Nephron (organoid): ENCODE measurements around the gene METTL21C.

ENCODE experiments used
- H3K27ac Mint-ChIP-seq, 3 experiments: 2 replicates each; pipeline ENCODE4 v1.8.0; 2020; ENCODE audit warnings: mixed read lengths in 3 of 3, mild to moderate bottlenecking in 2 of 3, moderate library complexity in 1 of 3
- H3K27me3 Mint-ChIP-seq: 2 replicates; pipeline ENCODE4 v1.8.0; 2021; ENCODE audit warnings: low read depth, mild to moderate bottlenecking, moderate library complexity, mixed read lengths
- H3K36me3 Mint-ChIP-seq: 2 replicates; pipeline ENCODE4 v1.8.0; 2020; ENCODE audit warnings: low read depth, mixed read lengths
- H3K4me1 Mint-ChIP-seq: 2 replicates; pipeline ENCODE4 v1.8.0; 2020; ENCODE audit warnings: mixed read lengths
- H3K4me3 Mint-ChIP-seq, 3 experiments: 2 replicates each; pipeline ENCODE4 v1.8.0; 2020; ENCODE audit warnings: mild to moderate bottlenecking in 3 of 3, mixed read lengths in 3 of 3, moderate library complexity in 2 of 3
- H3K9me3 Mint-ChIP-seq: 2 replicates; pipeline ENCODE4 v1.8.0; 2020; ENCODE audit warnings: mixed read lengths
- TF ChIP-seq, protein P1 (sequence below), 3 experiments: fragments of 200-600 bp; sonication (generic); IDR thresholded peaks; one replicate each; pipeline ENCODE4 v1.5.0; 2021; ENCODE audit warnings: antibody characterized with exemption in 3 of 3; ENCODE audit not compliant: unreplicated experiment in 3 of 3

The METTL21C gene

DNA sequence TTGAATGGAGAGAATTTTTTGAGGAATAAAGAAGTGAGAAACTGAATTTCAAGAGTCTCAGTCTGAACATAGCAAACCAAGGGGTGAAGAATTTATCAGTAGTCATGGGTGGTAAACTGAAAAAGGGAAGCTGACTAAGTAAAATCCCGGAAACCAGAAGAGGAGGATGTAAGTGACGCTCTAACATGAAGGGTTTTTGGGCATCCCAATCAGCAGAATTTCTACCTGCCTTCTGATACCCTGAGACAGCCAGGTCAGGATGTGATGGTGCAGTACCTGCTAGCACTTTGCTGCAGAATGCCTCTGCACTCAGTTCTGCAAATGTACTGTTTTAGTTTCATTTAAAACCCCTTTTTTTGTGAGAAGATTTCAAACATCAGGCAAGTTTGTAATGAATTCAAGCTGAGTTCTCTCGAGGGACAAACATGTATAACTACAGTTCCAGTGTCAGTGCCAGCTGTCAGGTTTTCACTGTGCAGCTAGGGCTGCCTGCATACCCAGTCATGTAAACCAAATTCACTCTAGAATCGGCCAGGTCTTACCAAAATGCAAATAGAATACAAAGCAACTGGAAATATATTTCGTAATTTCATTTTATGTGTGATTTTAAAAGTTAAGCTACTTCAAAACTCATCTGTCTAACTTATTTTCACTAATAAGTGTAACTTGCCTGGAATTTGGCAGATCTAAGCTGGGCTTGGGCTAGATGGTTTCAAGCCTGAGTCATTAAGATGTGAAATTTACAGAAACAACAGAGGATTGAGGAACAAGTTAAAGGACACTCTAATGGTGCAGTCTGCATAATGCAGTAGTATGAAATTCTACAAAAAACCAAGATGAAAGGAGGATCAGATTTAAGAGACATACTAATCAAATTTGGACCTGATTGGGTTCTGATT lies 13.8 kb downstream of the METTL21C start:
- no peaks in the 10 kb centered on the region for H3K27me3 Mint-ChIP-seq
- TF ChIP-seq, protein P1, sequence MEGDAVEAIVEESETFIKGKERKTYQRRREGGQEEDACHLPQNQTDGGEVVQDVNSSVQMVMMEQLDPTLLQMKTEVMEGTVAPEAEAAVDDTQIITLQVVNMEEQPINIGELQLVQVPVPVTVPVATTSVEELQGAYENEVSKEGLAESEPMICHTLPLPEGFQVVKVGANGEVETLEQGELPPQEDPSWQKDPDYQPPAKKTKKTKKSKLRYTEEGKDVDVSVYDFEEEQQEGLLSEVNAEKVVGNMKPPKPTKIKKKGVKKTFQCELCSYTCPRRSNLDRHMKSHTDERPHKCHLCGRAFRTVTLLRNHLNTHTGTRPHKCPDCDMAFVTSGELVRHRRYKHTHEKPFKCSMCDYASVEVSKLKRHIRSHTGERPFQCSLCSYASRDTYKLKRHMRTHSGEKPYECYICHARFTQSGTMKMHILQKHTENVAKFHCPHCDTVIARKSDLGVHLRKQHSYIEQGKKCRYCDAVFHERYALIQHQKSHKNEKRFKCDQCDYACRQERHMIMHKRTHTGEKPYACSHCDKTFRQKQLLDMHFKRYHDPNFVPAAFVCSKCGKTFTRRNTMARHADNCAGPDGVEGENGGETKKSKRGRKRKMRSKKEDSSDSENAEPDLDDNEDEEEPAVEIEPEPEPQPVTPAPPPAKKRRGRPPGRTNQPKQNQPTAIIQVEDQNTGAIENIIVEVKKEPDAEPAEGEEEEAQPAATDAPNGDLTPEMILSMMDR (IDR thresholded peaks at IDR 0.05; ENCODE audit: unreplicated experiment in 3 of 3), result no peak
- no peaks in the 10 kb centered on the region for H3K9me3 Mint-ChIP-seq
- H3K4me1 Mint-ChIP-seq, result peaks cover 8% of the 10 kb centered on the region
- H3K4me3 Mint-ChIP-seq, result no peak overlapping the region
- no peak overlapping the region for H3K27ac Mint-ChIP-seq
- H3K36me3 Mint-ChIP-seq, result peaks cover 35% of the 10 kb centered on the region

DNA sequence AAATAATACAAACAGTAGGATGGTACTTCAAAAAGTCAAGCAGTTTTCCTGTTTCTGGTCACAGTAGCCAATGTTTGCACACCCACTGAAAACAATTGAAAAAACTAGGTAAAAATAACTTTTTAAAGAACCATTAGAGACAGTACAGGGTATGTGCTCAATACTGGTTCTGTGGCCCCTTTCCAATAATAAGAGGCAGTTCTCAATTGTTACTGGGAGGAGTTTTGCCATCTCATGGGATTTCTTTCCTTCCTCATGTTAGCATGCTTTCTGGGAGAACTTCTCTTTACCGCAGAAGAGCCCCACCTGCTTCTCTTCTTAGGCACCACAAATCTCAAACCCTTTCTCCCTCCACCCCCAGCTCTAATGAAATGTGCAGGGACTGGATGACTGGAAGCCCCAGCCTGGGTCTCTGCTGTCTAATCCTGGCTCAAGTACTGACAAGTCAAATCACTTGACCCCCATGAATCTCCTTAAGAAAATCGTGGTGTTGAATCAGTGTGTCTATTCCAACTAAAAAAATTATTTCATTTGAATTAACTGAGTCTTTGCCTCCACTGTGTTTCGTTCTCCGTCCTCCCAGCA lies 14.6 kb downstream of the METTL21C start:
- Mint-ChIP-seq H3K4me1 (peaks cover 8% of the 10 kb centered on the region), H3K36me3 (peaks cover 40% of the 10 kb centered on the region), H3K9me3 (no peaks in the 10 kb centered on the region), H3K27ac (no peak overlapping the region), H3K4me3 (no peak overlapping the region), H3K27me3 (no peaks in the 10 kb centered on the region)
- TF ChIP-seq, protein P1 (IDR thresholded peaks at IDR 0.05; ENCODE audit: unreplicated experiment in 3 of 3), result no peak

DNA sequence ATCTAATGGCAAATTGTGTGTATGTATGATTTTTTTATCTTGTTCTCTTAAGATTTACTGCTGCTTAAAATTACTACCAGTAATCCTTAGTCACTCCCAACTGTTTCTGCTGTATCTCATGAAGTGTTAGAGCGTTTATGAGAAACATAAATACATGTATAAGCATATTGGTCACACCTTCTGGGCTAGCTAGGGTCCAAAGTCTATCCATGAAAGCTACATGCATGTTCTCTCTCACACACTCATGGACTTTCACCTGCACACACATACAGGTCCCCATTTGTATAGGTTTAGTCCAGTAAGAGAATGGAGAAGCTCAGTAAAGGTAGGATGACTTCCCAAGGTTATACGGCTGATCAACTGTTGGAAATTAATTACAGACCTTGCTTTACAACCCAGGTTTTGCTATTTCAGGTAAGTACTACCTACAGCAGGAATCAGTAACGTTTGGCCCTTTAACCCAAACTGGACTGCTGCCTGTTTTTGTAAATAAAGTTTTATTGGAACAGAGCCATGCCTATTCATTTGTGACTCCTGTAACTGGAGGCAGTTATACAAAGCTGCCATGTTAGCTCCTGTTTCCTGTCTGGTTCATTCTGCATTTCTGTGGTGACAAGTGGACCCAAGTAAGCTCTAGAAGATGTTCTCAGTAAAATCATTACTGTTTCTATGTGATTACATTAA lies 15.3 kb downstream of the METTL21C start:
- Mint-ChIP-seq H3K27me3 (no peaks in the 10 kb centered on the region), H3K36me3 (peaks cover 43% of the 10 kb centered on the region), H3K9me3 (no peaks in the 10 kb centered on the region), H3K4me1 (peaks cover 8% of the 10 kb centered on the region), H3K4me3 (no peak overlapping the region), H3K27ac (peak overlapping the region in 1 of 3 experiments; percentile 40)
- TF ChIP-seq, protein P1 (IDR thresholded peaks at IDR 0.05; ENCODE audit: unreplicated experiment in 3 of 3), result no peak

DNA sequence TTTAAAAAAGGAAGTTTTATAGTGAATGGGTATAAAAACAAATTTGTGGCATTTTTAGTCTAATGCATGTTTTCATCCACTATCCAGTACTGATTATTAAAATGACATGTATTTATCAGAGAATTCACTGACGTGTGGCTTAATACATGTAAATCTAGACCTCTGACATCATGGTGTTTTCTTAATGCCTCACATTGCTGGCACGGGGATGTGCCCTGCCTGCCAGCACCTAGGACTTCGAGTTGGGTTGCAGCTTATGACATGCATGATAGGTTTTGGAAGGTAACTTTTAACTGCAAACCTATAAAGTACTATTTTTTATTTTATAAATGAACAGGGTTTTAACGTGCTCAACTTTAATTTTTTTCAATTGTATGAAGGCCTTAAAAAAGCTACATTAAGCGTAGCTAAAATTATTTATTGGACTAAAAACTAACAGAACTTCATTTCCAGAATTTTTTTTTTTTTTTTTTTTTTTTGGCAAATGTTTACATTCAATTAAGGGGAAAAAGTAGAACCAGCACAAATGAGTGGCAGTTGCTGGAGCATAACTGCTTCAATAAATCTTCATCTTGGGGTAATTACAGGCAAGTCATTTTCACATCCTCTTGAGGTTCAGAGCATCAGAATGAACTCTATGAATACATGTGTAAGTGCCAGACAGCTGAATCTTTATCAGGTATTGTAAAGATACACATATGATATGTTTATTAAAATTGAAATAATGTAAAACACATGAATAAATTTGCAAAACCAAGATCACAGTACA lies 16.3 kb downstream of the METTL21C start:
- H3K36me3 Mint-ChIP-seq, result peaks cover 50% of the 10 kb centered on the region
- no peak overlapping the region for H3K27ac Mint-ChIP-seq
- no peaks in the 10 kb centered on the region for H3K9me3 Mint-ChIP-seq
- peaks cover 5% of the 10 kb centered on the region for H3K4me1 Mint-ChIP-seq
- H3K4me3 Mint-ChIP-seq, result no peak overlapping the region
- TF ChIP-seq, protein P1 (IDR thresholded peaks at IDR 0.05; ENCODE audit: unreplicated experiment in 3 of 3), result no peak
- no peaks in the 10 kb centered on the region for H3K27me3 Mint-ChIP-seq

DNA sequence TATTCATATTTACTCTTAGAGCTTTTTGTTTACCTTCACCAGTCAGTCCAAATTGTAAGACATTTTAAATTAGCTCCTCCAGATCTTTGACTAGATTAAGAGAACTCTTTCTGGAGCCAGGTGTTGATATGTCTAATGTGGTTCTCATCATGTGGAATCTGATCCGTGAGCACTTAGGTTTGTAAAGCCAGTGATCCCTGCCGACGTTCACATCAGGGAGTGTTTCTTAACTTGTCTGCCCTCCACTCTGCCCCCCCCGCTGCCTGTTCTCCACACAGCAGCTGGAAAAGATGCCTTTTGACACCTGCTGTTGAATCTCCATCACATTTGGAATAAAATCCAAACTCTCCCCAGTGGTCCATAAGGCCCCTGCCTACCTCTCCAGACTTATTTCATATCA lies 17.7 kb downstream of the METTL21C start:
- peaks cover 59% of the 10 kb centered on the region for H3K36me3 Mint-ChIP-seq
- no peaks in the 10 kb centered on the region for H3K4me1 Mint-ChIP-seq
- H3K27ac Mint-ChIP-seq, result no peak overlapping the region
- H3K4me3 Mint-ChIP-seq, result no peak overlapping the region
- H3K9me3 Mint-ChIP-seq, result no peaks in the 10 kb centered on the region
- no peaks in the 10 kb centered on the region for H3K27me3 Mint-ChIP-seq
- TF ChIP-seq, protein P1 (IDR thresholded peaks at IDR 0.05; ENCODE audit: unreplicated experiment in 3 of 3), result no peak
